HG03558 (cell line): ENCODE measurements around the gene HRAS.
"Not testable (repeated sequence)": the region's sequence is repeated elsewhere in the genome, so short reads cannot be mapped to it uniquely, and the experiment has no call there.

ENCODE experiments used
- ATAC-seq: cut with Tn5 transposase; IDR thresholded peaks from one replicate; pipeline ENCODE4 v1.9.1; 2021; ENCODE audit warnings: moderate number of reproducible peaks; ENCODE audit not compliant: unreplicated experiment; ENCODE audit errors: extremely low read depth

Gene HRAS

DNA sequence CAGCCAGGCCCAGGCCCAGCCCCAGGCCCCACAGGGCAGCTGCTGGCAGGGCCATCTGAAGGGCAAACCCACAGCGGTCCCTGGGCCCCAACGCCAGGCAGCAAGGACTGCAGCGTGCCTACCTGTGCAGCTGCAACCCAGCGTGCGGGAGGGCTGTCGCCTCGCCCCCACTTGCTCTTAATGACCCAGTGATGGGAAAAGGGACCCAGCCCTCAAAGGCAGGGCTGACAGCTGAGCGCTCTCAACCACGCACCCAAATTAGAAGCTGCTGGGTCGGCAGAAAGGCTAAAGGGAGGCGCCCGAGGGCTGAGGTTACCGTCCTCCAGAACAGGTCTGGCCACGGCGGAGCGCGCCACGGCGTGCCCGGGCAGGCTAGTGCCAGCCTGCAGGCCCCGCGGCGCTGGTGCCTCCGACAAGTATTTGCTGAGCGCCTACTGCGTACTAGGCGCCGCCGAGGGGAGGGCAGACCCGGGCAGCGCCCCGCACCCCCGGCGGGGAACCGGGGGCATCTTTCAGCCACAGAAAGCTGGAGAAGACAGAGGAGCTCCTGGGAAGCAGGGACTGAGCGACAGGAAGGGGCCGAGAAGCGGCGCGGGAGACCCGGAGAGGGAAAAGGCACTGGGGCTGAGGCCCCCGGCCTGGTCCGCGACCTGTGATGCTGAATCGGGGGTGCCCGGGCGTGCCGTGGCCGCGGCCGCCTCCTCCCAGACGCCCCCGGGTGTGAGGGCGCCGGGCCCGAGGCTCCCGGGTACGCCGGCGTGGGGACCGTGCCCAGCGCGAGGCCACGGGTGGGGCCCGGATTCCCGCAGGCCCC, 773 bp downstream of the HRAS start:
- no peak for ATAC-seq

DNA sequence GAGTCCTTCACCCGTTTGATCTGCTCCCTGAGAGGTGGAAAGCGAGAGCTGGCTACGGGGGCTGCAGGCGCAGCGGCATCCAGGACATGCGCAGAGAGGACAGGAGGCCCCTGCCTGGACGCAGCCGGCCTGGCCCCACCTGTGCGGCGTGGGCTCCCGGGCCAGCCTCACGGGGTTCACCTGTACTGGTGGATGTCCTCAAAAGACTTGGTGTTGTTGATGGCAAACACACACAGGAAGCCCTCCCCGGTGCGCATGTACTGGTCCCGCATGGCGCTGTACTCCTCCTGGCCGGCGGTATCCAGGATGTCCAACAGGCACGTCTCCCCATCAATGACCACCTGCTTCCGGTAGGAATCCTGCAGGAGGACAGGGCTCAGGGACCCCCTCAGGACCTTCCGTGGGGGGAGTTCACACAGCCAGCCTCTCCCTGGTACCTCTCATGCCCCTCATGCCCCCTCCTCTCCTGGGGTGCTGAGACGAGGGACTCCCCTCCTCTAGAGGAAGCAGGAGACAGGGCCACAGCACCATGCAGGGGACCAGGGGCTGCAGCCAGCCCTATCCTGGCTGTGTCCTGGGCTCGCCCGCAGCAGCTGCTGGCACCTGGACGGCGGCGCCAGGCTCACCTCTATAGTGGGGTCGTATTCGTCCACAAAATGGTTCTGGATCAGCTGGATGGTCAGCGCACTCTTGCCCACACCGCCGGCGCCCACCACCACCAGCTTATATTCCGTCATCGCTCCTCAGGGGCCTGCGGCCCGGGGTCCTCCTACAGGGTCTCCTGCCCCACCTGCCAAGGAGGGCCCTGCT, 1.6 kb downstream of the HRAS start:
- ATAC-seq, result no peak

DNA sequence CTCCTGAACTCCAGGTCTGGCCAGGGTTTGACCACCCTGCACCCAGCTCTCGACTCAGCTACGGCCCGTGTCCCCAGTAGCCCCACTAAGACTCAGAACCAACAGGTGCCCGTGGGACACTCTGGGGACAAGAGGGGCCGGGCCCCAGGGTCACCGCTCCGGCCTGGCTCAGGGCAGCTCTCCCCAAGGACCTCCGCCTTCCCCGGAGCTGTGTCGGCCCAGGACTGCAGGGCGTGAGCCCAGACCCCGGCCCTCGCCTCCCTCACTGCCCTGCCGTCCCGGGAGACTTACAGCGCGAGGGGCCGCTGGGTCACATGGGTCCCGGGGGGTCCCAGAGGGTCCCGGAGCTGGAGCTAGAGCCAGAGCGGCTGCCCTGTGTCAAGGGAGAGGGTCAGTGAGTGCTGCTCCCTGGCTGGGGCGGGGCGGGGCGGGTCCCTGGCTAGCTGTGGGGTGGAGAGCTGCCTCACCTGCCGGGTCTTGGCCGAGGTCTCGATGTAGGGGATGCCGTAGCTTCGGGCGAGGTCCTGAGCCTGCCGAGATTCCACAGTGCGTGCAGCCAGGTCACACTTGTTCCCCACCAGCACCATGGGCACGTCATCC, 2.3 kb downstream of the HRAS start:
- no peak for ATAC-seq

DNA sequence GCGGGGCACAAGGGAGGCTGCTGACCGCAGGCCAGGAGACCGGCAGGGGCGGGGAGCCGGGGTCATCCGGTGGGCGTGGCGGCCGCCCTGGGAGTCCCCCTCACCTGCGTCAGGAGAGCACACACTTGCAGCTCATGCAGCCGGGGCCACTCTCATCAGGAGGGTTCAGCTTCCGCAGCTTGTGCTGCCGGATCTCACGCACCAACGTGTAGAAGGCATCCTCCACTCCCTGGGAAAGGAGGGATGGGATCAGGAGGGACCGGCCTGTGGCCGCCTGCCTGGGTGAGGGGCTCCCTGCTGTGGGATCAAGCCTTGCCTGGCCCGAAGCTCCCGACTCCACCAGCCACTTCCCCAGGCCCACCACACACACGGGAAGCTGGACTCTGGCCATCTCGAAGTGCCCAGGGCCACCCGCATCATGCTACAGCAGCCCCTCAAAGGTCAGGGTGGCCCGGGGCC, 2.8 kb downstream of the HRAS start:
- no peak for ATAC-seq

DNA sequence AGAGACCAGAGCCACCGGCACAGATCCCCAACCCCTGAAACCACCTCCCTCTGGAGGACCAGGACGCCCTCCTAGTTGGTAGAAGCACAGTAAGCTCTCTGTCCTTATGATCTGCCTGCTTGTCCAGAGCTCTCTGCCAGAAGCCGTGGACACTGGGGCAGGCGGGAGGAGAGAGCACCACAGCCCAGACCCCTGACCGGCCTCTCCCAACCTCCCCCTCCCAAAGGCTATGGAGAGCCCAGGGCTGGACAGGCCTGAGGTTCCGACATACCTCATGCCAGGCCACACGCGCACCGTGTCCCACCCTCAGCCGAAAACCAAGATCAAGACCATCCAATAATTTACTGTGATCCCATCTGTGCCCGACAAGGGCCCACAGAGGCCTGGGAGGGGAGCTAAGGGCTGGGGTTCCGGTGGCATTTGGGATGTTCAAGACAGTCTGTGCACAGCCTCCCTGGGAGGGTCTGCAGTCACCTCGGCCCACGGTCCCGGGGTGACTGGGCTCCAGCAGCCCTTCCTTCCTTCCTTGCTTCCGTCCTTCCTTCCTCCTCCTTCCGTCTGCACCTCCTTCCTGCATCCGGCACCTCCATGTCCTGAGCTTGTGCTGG, 3.4 kb downstream of the HRAS start:
- no peak for ATAC-seq

DNA sequence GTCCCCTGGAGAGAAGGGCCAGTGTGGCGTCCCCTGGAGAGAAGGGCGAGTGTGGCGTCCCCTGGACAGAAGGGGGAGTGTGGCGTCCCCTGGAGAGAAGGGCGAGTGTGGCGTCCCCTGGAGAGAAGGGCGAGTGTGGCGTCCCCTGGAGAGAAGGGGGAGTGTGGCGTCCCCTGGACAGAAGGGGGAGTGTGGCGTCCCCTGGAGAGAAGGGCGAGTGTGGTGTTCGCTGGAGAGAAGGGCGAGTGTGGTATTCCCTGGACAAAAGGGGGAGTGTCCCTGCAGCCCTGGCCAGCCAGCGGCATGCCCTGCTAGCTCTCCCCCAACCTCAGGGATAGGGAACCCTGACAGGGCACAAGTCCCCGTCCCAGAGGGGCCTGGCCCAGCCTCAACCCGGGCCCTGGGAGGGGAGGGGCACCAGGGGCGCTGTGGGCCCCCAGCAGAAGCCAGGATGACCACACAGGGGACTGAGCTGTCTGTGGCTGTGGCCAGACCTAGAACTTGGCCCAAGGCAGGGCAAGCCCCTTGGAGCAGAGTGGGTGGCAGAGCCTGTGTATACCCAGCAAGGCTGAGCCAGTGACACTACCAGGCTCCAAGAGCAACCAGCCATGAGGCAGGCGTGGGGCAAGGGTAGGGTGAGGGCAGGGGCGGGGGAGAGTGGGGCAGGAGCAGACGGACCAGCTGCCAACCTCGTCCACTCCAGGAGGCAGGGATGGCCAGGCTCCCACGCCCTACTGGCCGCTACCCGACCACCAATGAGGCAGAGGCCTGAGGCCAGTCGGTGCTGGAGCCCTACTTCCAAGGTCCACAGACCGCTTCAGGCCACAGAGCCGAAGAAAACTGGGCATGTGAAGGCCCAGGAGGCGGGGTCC, 4.2 kb downstream of the HRAS start:
- no peak for ATAC-seq

DNA sequence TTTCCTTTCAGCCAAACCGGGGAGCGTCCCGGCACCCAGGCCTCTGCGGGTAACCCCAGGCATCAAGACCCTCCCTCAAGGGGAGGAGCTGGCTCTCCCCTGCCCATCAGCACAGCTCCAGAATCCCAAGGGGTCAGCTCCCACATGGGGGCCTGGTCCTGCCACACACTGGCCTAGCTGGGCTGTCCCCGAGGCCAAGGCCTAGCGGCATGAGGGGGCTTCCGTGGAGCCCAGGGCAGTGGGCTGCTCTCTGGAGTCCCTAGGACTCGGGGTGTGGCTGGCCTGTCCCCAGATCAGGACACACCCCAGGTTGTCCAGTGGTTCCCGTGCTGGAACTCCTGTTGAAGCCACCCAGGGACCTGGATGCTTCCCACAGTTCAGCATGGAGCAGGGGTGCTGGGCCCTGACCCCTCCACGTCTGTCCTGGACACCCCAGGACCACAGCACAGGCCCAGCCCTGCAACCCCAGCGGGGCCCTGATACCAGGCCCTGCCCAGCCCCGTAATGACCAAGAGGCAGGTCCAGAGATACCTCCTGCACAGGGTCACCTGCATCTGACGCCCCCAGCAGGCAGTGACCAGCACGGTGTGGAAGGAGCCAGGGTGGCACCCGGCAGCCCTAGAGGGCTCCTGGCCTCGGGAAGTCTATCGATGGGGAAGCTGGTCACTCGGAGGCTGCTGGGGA, 5.5 kb downstream of the HRAS start:
- no peak for ATAC-seq

DNA sequence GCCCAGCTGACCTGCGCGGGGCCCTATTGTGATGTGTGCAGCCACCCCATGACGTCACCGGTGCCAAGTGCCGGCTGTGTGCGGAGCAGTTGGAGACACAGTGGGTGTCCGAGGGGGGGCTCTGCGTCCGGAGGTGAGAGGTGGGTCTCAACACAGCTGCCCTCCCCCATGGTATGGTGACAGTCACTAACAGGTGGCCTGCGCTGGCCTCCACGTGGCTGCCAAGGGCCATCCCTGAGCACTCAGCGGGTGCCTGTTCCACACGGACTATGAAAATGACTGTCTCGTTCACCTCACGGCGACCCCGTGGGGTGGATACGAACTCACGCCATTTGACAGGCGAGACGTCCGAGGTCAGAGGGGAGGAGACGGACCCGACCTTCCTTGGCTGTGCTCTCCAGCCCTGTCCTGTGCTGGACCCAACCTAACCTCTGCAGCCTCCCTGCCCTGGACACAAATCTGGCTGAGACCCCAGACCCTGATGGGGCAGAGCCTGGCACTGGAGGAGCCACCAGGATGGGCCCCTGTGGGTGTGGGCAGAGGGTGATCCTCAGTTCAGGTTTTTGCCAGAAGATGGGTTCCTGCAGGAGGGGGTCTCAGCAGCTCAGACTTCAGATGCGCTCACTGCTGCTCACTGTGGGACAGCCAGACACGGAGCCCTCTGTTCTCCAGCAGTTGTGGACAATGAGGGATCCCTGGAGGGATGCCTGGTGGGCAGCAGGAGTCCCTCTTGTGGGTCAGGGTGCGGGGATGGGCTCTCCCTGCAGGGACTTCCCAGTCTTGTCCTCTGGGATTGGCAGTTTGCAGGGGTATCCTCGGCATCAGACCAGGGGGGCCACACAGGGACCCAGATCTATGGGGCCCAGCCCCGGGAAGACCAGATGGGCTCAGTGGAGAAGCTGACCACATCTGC, 6.3 kb downstream of the HRAS start:
- ATAC-seq, result no peak

DNA sequence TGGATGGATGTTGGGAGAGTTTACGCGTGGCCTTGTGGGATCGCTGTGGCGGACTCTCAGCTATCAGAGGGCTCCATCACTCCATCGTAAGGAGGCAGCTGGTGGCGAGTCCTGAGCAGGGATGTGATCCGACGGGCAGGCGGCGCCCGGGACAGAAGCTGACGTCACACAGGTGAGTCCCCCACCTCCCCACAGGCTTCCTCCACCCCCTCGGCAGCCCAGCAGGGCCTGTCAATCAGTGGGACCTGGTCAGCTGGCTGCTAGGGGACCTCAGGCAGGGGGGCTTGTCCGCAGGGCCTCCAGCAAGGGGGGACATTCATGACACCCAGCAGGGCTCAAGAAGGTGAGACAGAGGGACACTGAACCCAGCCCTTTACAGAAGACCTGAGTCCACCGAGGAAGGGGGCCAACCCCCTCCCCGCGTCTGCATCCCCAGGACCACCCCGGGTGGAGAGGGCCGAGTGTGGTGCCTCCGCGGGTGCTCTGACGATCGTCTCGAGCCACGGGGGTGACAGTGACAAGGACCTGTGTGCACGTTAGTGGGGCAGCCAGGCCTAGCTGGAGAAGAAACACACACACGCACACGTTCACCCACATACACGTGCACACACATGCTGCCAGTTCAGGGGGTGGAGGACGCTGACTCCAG, 7.1 kb downstream of the HRAS start:
- ATAC-seq, result no peak

DNA sequence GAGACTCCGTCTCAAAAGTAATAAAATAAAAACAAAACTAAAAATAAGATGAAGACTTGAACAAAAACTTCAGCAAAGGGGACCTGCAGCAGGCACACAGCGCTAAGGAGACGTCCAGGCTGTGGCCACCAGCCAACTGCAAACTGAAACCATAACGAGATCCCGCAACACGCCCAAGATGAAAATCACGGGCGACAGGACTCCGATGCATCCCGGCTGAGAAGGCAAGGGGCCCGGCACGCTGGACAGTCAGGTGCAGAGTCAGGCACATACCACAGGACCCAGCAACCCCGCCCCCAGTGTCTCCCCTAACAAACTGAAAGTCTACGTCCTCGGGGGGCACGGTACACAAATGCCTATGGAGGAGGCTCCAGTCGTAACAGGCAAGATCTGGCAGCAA, 9.2 kb downstream of the HRAS start:
- no peak for ATAC-seq

DNA sequence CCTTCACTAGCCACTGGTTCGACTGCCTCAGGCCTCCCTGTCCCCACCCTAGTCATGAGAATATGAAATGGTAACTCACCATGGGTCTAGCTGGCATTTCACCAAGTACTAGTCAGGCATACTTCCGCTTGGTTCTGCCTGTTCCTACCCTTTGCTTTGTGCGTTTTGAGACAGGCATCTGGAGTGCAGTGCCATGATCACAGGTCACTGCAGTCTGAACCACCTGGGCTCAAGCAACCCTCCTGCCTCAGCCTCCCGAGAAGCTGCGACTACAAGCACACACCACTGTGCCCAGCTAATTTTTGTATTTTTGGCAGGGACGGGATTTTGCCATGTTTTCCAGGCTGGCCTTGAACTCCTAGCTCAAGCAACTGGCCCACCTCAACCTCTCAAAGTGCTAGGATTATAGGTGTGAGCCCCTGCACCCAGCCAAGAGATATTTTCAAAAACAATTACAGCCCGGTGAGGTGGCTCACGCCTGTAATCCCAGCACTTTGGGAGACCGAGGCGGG, 14.1 kb downstream of the HRAS start:
- no peak for ATAC-seq

DNA sequence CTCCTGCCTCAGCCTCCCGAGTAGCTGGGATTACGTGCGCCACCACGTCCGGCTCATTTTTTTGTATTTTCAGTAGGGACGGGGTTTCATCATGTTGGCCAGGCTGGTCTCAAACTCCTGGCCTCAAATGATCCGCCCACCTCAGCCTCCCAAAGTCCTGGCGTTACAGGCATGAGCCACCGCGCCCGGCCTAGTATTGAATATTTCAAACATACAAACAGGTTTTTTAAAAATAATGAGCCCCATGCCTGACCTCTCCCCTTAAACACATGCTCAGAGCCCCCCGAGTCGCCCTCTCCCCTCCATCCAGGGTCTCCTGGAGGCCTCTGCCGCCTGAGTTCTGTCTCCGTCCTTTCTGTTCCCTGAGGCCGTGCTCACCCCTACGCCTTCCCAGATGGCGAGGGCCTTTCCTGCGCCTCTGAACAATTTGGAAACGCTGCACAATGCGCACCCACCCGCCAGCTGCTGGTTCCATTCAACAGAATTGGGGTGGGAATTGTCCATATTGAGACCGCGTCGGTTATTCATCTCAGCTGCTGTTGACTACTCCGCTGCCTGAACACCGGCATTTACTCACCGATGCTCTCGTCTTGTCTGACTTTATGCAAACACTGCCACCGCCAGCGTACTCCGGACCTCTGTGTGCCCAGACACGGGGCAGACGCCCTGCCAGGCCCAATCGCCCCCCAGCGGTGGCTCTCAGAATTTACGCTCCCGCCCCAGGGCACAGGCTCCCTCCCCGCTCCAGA, 14.8 kb downstream of the HRAS start:
- ATAC-seq, result no peak

DNA sequence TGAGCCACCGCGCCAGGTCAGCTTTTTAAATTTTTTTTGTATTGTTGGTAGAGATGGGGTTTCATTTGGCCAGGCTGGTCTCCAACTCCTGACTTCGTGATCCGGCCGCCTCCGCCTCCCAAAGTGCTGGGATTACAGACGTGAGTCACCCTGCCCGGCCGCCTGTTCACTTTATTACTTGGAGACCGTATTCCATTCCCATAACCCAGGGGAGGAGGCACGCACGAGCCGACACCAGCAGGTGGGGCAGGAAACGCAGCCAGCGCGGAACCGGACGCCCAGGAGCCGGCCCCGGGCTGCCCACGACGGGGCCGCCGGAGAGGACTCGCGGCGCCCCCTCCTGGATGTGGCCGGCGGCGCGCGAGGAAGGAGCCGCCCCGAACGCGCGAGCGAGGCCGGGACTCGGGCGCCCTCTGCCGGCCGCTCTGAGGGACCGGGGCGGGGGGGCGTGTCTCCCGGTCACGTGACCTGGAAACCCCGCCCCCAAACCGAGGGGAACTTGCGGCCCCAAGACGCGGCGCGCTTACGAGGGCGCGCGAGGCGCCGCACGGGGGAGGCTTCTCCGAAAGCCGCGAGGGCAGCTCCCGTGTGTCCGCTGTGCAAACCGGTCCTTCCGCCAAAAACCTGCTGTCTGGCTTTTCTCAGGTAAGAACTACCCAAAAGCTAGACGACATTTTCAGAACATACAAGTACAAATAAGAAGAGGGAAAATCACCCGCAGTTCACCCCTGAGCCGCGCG, 16.7 kb downstream of the HRAS start:
- ATAC-seq, result no peak

DNA sequence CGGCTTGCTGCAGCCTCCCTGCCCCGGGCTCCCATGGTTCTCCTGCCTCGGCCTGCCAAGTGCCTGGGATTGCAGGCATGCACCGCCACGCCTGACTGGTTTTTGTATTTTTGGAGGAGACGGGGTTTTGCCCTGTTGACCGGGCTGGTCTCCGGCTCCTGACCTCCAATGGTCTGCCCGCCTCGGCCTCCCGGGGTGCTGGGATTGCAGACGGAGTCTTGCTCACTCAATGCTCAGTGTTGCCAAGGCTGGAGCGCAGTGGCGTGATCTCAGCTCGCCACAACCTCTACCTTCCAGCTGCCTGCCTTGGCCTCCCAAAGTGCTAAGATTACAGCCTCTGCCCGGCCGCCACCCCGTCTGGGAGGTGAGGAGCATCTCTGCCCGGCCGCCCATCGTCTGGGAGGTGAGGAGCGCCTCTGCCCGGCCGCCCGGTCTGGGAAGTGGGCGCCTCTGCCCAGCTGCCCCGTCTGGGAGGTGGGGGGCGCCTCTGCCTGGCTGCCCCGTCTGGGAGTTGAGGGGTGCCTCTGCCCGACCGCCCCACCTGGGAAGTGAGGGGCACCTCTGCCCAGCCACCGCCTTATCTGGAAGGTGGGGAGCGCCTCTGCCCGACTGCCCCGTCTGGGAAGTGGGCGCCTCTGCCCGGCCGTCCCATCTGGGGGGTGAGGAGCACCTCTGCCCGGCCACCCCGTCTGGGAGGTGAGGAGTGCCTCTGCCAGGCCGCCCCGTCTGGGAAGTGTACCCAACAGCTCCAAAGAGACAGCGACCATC, 18.3 kb downstream of the HRAS start:
- ATAC-seq, result not testable (repeated sequence)

DNA sequence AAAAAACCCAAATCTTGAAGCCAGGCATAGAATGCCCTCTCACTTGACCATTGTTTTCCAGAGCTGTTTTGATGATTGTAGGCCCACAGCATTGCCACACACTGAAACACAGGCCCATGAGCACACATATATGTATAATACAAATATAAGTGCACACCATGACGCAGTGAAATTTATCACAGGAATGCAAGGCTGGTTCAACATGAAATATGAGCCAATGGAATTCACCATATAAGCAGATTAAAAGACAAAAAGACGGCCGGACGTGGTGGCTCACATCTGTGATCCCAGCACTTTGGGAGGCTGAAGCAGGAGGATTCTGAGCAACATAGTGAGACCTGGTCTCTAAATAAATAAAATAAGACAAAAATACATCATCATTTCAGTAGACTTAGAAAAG, 19.0 kb downstream of the HRAS start:
- no peak for ATAC-seq
